ENCODE data around the gene RASSF5. TPM values are rescaled to one million over a fixed set of nuclear protein-coding genes. Genes with fewer than 3 reads are reported as not detected.

The RASSF5 gene
- total and polyA plus RNA-seq, 2 of the 13 experiments (the other 11 are each of a cell fraction or from before 2014, with no cell fraction given): 0.18 to 0.40 TPM

DNA sequence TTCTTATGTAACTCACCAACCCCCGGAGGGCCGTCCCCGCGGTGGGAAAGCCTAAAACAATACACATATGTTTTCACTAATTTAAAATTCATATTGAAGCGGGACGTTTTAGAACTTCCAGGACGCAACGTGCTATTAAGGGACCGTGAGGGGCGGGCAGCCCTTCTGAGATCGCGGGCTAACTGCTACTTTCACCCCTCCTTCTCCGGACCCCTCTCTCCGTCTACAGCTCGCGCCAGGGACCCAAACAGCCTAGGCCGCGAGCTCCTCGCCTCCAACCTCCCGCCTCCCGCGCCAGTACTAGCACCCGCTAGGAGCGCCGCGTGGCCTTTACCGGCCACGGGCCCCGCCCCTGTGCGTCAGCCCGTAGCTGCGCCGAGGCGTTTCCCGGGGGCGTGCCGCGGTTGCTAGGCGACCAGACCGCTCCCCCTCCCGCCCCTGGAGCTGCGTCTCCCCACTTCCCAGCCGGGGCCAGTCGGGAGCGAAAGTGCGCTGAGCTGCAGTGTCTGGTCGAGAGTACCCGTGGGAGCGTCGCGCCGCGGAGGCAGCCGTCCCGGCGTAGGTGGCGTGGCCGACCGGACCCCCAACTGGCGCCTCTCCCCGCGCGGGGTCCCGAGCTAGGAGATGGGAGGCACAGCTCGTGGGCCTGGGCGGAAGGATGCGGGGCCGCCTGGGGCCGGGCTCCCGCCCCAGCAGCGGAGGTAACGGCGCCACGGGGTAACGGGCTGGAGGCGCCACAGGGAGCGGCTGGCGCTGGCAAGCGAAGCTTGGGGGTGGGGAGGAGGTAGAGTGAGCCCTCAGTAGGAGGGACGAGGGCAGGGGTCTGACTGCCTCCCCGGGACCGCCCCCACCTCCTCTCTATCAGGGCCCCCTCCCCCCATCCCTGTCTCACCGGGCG lies 128.0 kb downstream of the RASSF5 start, which contains the start of gene DYRK3 (continued):
- TF ChIP-seq, protein P1, sequence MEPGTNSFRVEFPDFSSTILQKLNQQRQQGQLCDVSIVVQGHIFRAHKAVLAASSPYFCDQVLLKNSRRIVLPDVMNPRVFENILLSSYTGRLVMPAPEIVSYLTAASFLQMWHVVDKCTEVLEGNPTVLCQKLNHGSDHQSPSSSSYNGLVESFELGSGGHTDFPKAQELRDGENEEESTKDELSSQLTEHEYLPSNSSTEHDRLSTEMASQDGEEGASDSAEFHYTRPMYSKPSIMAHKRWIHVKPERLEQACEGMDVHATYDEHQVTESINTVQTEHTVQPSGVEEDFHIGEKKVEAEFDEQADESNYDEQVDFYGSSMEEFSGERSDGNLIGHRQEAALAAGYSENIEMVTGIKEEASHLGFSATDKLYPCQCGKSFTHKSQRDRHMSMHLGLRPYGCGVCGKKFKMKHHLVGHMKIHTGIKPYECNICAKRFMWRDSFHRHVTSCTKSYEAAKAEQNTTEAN (CRISPR knock-in tag; conservative IDR thresholded peaks at IDR 0.05): peak; percentile 62; the same call in 1 of the 2 replicates
- TF ChIP-seq, protein P2, sequence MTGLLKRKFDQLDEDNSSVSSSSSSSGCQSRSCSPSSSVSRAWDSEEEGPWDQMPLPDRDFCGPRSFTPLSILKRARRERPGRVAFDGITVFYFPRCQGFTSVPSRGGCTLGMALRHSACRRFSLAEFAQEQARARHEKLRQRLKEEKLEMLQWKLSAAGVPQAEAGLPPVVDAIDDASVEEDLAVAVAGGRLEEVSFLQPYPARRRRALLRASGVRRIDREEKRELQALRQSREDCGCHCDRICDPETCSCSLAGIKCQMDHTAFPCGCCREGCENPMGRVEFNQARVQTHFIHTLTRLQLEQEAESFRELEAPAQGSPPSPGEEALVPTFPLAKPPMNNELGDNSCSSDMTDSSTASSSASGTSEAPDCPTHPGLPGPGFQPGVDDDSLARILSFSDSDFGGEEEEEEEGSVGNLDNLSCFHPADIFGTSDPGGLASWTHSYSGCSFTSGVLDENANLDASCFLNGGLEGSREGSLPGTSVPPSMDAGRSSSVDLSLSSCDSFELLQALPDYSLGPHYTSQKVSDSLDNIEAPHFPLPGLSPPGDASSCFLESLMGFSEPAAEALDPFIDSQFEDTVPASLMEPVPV (CRISPR knock-in tag; IDR thresholded peaks at IDR 0.05): peak; percentile 38; the same call in 1 of the 2 replicates
- TF ChIP-seq CHCHD3 (CRISPR knock-in tag; IDR thresholded peaks at IDR 0.05): no peak
- no peak for TF ChIP-seq SETDB1 (CRISPR knock-in tag; IDR thresholded peaks at IDR 0.05; ENCODE audit: borderline replicate concordance)
- no peak for TF ChIP-seq ZNF674 (CRISPR knock-in tag; IDR thresholded peaks at IDR 0.05; ENCODE audit: low read depth)
- TF ChIP-seq ELF4 (CRISPR knock-in tag; IDR thresholded peaks at IDR 0.05; ENCODE audit: borderline replicate concordance): no peak
- TF ChIP-seq, protein P3, sequence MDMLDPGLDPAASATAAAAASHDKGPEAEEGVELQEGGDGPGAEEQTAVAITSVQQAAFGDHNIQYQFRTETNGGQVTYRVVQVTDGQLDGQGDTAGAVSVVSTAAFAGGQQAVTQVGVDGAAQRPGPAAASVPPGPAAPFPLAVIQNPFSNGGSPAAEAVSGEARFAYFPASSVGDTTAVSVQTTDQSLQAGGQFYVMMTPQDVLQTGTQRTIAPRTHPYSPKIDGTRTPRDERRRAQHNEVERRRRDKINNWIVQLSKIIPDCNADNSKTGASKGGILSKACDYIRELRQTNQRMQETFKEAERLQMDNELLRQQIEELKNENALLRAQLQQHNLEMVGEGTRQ (IDR thresholded peaks at IDR 0.05; ENCODE audit: low read depth, low read length): no peak
- TF ChIP-seq, protein P3 (CRISPR knock-in tag; IDR thresholded peaks at IDR 0.05; ENCODE audit: borderline replicate concordance): no peak
- TF ChIP-seq ZNF777 (CRISPR knock-in tag; IDR thresholded peaks at IDR 0.05): peak; percentile 56
- TF ChIP-seq, protein P4, sequence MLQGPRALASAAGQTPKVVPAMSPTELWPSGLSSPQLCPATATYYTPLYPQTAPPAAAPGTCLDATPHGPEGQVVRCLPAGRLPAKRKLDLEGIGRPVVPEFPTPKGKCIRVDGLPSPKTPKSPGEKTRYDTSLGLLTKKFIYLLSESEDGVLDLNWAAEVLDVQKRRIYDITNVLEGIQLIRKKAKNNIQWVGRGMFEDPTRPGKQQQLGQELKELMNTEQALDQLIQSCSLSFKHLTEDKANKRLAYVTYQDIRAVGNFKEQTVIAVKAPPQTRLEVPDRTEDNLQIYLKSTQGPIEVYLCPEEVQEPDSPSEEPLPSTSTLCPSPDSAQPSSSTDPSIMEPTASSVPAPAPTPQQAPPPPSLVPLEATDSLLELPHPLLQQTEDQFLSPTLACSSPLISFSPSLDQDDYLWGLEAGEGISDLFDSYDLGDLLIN (CRISPR knock-in tag; IDR thresholded peaks at IDR 0.05; ENCODE audit: borderline replicate concordance): no peak
- no peak for TF ChIP-seq ZKSCAN1 (IDR thresholded peaks at IDR 0.05; ENCODE audit: low read length)
- TF ChIP-seq ZNF124 (CRISPR knock-in tag; IDR thresholded peaks at IDR 0.05): no peak
- TF ChIP-seq, protein P5, sequence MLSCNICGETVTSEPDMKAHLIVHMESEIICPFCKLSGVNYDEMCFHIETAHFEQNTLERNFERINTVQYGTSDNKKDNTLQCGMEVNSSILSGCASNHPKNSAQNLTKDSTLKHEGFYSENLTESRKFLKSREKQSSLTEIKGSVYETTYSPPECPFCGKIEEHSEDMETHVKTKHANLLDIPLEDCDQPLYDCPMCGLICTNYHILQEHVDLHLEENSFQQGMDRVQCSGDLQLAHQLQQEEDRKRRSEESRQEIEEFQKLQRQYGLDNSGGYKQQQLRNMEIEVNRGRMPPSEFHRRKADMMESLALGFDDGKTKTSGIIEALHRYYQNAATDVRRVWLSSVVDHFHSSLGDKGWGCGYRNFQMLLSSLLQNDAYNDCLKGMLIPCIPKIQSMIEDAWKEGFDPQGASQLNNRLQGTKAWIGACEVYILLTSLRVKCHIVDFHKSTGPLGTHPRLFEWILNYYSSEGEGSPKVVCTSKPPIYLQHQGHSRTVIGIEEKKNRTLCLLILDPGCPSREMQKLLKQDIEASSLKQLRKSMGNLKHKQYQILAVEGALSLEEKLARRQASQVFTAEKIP (CRISPR knock-in tag; IDR thresholded peaks at IDR 0.05; ENCODE audit: borderline replicate concordance): no peak
- TF ChIP-seq HOXA9 (CRISPR knock-in tag; IDR thresholded peaks at IDR 0.05; ENCODE audit: borderline replicate concordance): no peak; the same call in 1 of the 2 replicates
- TF ChIP-seq ZSCAN9 (CRISPR knock-in tag; IDR thresholded peaks at IDR 0.05; ENCODE audit: borderline replicate concordance): peak; percentile 54; the same call in 1 of the 2 replicates
- TF ChIP-seq, protein P6, sequence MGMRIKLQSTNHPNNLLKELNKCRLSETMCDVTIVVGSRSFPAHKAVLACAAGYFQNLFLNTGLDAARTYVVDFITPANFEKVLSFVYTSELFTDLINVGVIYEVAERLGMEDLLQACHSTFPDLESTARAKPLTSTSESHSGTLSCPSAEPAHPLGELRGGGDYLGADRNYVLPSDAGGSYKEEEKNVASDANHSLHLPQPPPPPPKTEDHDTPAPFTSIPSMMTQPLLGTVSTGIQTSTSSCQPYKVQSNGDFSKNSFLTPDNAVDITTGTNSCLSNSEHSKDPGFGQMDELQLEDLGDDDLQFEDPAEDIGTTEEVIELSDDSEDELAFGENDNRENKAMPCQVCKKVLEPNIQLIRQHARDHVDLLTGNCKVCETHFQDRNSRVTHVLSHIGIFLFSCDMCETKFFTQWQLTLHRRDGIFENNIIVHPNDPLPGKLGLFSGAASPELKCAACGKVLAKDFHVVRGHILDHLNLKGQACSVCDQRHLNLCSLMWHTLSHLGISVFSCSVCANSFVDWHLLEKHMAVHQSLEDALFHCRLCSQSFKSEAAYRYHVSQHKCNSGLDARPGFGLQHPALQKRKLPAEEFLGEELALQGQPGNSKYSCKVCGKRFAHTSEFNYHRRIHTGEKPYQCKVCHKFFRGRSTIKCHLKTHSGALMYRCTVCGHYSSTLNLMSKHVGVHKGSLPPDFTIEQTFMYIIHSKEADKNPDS (CRISPR knock-in tag; IDR thresholded peaks at IDR 0.05): 0 out of 2 replicates have a peak, but pooled peaks have one; percentile 27
- TF ChIP-seq ARID2 (CRISPR knock-in tag; IDR thresholded peaks at IDR 0.05; ENCODE audit: borderline replicate concordance): no peak
